ENCODE data around the gene MELK.
A peak's percentile ranks its signal among the peaks of the same experiment; 100 is the strongest.
"Not testable (repeated sequence)": the region's sequence is repeated elsewhere in the genome, so short reads cannot be mapped to it uniquely, and the experiment has no call there.

Gene MELK

DNA sequence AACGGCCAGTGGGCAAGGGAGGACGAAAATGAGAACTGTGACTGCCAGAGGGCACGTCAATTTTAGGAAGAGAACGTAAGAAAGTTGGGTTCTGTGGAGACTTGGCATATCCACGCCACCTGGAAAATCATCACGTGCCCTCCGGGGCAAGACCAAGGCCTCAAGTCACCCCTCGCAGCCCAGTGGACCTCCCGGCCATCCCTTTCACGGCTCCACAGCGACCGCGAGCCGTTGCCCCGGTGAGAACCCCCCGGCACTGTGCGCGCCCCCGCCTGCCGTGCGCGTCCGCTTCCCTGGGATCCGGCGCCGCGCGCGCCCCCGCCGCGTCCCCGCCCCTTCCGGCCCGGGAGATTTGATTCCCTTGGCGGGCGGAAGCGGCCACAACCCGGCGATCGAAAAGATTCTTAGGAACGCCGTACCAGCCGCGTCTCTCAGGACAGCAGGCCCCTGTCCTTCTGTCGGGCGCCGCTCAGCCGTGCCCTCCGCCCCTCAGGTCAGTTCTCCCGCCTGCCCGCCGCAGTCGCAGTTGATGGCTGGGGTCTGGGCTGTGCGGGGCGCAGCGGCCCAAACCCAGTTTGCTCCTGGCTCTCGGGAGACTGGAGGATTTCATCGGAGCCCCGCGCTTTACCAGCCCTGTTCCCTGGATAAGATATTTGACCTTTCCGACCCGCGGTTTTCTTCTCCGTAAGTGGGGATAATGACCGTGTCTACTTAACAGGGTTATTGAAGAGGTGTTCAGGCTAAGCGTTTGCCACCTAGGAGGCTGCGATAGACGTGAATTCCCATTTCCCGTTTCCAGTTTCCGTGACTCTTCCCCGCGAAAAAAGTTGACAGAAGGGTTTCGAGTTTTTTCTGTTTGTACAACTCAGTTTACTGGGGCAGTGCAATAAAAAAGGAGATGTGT, at the start of gene MELK:
Gene MELK (plus strand): TSS at position 381 of the 904 bp plus-strand sequence. CDS start 8,787 bp downstream, outside the sequence.
- peak; percentile 61 for DNase-seq

DNA sequence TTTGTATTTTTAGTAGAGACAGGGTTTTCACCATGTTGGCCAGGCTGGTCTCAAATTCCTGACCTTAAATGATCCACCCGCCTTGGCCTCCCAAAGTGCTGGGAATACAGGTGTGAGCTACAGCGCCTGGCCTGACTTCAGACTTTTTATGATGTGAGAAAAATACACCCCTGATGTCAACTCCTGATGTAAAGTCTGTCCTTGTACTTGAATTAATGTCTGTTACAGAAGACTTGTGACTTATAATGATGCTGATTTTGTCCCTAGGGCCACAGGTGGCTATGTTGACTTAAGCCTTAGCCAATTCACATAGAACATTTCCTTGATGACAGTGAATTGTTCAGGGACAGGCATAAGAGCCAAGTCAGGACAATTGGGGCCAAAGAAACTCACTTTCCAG, 42.5 kb upstream of the MELK start:
- no peak for DNase-seq

DNA sequence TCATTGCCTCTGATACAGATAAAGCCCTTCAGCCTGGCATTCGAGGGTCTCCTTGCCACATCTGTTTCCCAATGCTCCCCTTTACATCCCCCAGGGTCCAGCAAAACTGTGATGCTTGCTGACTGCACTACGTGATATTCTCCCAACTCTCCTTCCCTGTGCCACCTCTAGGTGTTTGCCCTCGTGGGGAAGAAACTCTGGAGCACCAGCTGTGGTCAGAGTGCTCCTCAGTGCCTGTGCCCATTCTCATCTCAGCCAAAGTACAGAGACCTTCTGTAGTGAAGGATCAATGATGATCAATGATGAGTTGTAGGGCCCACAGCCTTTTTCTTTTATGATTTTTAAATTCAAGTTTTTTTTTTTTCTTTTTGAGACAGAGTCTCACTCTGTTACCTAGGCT, 40.3 kb upstream of the MELK start:
- DNase-seq, result no peak

DNA sequence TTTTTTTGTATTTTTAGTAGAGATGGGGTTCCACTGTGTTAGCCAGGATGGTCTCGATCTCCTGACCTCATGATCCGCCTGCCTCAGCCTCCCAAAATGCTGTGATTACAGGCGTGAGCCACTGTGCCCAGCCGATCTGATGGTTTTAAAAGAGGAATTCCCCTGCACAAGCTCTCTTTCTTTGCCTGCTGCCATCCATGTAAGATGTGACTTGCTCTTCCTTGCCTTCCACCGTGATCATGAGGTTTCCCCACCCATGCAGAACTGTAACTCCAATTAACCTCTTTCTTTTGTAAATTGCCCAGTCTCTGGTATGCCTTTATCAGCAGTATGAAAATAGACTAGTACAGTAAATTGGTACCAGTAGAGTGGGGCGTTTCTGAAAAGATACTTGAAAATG, 39.0 kb upstream of the MELK start:
- not testable (repeated sequence) for DNase-seq

DNA sequence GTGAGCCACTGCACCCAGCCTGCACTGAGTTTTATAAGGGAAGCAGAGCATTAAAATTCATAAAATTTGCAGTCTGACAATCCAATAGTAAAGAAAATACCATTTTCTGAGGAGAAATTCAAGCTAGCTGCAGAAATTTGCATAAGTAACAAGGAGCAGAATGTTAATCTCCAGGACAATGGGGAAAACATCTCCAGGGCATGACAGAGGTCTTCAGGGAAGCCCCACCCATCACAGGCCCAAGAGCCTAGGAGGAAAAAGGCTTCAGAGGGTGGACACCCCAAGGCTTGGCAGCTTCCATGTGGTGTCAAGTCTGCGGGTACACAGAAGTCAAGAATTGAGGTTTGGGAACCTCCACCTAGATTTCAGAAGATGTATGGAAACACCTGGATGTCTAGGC, 37.6 kb upstream of the MELK start:
- no peak for DNase-seq

DNA sequence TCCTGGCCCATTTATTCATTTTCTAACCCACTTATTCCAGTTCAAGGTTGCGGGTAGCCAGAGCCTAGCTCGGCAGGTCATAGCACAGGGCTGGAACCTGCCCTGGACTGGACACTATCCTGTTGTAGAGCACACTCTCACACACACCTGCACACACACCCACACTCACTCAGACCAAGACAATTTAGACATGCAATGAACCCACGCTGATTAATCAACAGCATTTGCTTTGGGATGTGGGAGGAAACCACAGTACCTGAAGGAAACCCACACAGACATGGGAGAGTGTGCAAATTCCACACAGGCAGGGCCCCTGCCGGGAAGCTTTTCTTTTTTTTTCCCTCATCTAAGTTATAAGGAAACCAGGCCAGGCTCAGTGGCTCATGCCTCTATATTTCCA, 34.8 kb upstream of the MELK start:
- DNase-seq, result no peak

DNA sequence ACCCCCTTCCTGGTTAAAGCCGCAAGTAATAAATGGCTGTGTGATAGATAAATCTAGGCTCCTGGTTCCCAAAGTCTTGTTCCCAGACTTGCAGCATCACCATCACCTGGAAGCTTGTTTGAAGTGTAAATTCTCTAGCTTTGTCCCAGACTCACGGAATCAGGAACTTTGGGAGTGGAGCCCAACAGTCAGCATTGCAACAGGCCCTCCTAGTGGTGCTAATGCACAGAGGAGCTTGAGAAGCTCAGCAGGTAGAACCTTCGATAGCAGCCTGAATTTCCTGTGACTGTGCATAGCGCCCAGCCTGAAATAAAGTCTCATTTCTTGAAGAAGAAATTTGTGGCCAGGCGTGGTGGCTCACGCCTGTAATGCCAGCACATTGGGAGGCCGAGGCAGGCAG, 30.3 kb upstream of the MELK start:
- DNase-seq, result no peak

DNA sequence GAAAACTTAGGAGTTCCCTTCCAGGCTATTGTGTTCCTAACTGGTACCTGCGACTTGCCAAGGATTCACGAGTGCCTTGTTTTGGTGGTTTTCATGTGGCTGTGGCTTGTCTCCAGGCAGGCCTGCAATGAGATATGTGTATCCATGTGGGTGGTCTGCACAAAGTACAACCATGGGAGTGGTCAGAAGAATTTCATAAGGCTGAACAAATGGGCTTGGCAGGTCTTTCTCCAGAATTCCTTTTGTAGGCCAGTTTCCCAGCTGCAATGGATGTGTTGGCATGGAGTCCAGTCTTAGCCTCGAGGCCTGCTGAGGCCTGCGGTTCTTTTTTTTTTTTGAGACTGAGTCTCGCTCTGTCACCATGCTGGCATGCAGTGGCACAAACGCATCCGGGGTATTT, 28.8 kb upstream of the MELK start:
- DNase-seq, result no peak

DNA sequence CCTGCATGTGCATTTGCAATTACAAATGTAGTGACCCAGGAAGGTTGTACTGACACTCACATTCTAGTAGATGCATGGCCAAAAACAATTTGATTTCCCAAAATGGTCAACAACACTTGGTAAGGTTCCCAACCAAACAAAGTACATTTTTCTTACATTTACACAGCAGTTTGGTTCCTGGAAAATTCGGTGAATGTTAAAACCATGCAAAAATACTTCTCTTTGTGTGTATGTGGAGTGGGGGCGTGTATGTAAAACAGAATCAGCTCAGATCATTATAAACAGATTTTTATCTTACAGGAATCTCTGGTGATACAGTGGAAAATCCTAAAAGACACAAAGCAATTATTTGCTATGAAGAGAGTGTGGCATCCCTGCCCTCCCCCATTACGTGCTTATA, 25.1 kb upstream of the MELK start:
- no peak for DNase-seq

DNA sequence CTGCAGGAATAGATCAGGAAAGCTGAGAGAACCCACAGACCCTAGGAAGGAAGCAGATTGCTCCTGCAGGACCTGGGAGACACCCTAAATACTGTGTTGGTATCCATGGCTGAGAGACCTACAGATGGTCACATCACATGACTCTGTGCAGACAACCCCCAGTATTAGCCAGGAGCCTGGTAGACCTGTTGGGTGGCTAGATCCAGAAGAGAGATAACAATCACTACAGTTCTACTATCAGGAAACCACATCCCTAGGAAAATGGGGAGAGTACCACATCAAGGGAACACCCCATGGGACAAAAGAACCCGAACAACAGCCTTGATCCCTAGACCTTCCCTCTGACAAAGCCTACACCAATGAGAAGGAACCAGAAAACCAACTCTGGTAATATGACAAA, 24.2 kb upstream of the MELK start:
- no peak for DNase-seq

DNA sequence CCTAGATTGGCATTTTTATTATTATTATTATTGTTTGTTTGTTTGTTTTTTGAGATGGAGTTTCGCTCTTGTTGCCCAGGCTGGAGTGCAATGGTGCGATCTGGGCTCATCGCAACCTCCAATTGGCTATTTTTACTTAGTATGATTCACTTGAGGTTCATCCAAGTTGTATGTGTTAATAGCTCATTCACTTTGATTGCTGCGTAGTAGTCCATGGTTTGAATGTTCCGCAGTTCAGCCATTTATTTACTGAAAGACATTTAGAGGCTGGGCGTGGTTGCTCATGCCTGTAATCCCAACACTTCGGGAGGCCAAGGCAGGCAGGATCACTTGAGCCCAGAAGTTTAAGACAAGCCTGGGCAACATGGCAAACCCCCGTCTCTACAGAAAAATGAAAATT, 22.6 kb upstream of the MELK start:
- DNase-seq, result no peak

DNA sequence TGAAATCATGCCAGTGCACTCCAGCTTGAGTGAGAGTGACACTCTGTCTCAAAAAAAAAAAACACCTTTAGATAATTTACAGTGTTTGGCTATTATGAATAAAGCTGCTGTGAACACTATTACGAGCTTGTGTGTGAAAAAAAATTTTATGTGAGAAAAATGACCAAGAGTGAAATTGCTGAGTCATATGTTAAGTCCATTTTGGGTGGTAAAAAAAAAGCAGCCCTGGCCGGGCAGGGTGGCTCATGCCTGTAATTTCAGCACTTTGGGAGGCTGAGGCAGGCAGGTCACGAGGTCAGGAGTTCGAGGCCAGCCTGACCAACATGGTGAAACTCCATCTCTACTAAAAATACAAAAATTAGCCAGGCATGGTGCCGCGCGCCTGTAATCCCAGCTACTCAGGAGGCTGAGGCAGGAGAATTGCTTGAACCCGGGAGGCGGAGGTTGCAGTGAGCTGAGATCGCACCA, 22.0 kb upstream of the MELK start:
- DNase-seq, result not testable (repeated sequence)

DNA sequence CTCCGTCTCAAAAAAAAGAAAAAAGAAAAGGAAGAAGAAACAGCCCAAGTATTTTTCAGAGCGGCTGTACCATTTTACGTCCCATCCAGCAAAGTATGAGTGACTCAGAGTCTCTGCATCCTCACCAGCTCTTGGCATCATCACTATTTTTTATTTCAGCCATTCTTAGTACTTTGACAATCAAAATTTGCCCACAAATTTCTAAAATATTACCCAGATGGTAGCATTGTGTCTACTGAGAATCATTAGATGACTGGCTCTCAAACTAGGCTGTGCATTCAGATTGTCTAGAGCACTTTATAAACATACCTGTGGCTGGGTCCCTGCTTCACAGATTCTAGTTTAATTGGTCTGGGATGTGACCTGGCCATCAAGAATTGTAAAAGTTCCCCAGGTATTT, 21.6 kb upstream of the MELK start:
- no peak for DNase-seq

DNA sequence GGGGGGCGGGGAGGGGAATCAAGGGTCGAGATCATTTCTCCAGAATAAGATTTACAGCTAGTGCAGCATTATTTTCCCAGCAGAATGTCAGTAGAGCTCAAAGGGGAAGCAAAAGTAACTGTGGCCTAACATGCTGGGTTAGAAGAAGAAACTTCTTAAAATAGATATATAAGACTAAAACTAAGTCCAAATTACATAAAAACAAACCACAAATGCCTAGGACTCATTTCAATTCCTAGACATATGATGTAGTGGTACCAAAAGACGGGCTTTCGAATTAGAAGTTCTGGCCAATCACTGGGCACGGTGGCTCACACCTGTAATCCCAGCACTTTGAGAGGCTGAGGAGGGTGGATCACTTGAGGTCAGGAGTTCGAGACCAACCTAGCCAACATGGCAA, 20.8 kb upstream of the MELK start:
- DNase-seq, result no peak

DNA sequence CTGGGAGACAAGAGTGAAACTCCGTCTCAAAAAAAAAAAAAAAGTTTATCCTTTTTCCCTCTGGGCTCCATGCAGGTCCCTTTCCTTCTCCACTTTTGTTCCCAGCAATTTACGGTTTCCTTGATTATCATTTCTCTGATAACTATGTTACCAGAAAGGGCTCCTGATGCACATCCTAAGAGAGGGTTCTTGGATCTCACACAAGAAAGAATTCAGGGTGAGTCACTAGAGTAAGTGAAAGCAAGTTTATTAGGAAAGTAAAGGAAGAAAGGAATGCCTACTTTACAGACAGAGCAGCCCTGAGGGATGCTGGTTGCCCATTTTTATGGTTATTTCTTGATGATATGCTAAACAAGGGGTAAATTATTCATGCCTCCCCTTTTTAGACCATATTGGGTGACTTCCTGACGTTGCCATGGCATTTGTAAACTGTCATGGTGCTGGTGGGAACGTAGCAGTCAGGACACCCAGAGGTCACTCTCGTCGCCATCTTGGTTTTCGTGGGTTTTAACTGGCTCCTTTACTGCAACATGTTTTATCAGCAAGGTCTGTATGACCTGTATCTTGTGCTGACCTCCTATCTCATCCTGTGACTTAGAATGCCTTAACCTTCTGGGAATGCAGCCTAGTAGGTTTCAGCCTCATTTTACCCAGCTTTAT, 13.5 kb upstream of the MELK start:
- DNase-seq, result no peak

DNA sequence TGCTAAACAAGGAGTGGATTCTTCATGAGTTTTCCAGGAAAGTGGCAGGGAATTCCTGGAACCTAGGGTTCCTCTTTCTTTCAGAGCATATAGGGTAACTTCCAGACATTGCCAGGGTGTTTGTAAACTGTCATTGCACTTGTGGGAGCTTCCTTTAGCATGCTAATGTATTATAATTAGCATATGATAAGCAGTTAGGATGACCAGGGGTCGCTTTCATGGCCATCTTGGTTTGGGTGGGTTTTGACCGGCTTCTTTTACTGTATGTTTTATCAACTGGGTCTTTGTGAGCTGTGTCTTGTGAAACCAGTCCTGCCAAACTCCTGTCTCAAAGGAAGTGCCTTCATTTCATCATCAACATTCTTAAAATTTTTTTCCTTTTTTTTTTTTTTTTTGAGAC, 11.9 kb upstream of the MELK start:
- DNase-seq, result no peak

DNA sequence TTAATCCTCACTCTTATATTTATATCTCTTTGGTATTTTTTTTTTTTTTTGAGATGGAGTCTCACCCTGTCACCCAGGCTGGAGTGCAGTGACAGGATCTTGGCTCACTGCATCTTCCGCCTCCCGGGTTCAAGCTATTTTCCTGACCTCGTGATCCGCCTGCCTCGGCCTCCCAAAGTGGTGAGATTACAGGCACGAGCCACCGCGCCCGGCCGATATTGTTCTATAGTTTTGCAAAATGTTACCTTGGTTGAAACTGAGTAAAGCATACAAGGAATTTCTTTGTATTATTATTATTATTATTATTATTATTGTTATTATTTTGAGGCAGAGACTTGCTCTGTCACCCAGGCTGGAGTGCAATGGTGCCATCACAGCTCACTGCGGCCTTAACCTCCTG, 9.9 kb upstream of the MELK start:
- DNase-seq, result not testable (repeated sequence)

DNA sequence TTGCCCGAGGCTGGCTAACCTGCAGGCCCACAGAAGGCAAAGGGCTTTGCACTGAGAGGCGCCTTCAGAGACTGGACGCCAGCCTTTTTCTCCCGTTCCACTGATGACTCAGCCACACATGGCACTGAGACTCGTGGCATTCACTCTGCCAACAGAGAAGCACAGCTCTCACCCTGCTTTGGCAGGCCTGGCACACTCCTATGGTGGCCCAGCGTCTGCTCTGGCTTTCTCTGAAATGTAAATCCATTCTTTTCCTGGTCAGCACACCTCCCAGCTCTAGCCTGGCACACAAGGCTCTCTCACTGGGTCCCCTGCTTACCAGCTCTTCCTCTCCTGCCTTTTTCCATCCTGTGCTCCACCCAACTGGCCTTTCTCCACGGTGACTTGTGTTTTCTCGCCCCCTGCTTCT, 5.9 kb upstream of the MELK start:
- no peak for DNase-seq

DNA sequence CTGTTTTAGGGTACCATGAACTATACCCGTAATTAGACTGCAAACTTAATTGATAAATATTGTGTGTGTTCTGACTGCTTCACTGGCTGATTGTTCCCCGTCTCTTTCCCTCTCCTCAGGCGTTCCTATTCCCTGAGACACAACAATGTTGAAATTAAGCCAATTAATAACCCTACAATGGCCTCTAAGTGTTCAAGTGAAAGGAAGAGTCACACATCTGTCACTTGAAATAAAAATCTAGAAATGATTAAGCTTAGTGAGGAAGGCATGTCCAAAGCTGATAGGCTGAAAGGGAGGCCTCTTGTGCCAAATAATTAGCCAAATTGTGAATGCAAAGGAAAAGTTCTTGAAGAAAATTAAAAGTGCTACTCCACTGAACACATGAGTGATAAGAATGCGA, 4.0 kb upstream of the MELK start:
- not testable (repeated sequence) for DNase-seq

DNA sequence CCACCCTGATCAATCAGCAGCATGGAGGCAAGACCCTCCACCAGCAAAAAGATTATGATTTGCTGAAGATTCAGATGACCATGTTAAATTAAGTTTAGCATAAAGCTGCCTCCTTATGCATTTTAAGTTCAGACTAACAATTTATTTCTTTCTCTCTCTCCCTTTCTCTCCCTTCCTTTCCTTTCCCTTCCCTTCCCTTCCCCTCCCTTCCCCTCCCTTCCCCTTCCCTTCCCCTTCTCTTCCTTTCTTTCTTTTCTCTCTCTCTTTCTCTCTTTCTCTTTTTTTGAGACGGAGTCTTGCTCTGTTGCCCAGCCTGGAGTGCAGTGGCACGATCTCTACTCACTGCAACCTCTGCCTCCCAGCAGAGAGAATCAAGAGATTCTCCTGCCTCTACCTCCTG, 1.4 kb upstream of the MELK start:
- DNase-seq, result no peak

DNA sequence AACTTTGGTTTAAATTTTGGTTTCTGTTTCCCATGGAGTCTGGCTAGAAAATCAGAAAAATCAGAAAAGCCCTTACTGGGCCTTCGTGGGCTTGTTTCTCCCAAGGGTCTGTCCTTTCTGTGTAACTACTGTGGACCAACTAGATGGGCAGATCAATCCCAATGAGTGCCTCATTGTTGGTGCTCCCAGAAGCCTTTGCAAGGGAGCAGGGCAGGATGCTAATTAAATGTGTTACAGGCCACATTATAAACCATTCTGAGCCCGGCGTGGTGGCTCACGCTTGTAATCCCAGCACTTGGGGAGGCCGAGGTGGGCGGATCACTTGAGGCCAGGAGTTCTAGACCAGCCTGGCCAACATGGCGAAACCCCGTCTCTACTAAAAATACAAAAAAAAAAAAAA, 1.4 kb downstream of the MELK start:
- not testable (repeated sequence) for DNase-seq

DNA sequence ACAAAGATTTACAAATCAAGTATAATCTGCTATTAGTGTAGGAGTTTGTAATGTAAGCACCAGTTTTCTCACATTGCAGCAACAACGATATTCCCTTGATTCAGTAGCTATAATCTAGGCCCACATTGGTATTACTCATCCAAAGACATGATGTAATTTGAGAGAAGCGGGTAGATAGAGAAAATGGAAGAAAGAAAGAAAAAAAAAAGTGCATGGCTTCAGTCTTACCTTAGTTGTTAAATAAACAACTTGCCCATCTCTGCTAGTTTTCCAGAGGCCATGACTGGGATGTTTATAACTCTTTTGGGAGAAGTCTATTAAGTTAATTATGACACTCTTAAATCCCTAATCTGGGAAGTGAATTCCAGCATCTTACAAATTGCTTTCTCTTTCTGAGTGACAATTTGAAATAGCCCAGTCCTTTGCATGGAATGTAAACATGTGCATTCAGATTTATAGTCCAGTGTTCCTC, 2.8 kb downstream of the MELK start:
- DNase-seq, result no peak

DNA sequence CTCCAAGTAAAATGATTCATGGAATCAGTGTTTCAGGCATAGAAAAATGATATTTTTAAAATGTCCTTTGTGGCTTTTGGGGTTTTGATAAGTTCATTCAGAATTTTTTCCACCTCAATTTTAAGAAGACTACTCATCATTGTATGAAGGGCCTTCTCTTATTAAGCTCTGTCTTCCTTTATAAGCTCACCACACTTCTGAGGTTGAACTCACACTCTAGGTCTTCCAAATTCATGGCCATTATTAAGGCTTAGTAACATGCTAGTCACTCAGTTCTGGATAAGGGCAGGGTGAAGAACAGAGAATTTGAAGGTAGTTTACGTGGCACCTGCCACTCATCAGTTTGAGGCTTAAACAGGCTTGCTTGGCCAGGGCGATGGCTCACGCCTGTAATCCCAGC, 4.2 kb downstream of the MELK start:
- no peak for DNase-seq
